Stomach (tissue), 9 donors: ENCODE results near the gene SOX6. TPM values are rescaled to one million over a fixed set of nuclear protein-coding genes. Genes with fewer than 3 reads are reported as not detected.

ENCODE experiments used
- DNase-seq, 2 donors: peaks; one replicate each; pipeline versions ENCODE4 v3.0.0 to v3.0.0-alpha.2; 2013 to 2019
- H3K27ac ChIP-seq, 5 donors: fragments of 200-600 bp in 4 of 5; sonication (generic) in 4 of 5; one replicate each; pipeline ENCODE4 v1.5.1; 2013 to 2019; ENCODE audit warnings: mild to moderate bottlenecking in 1 of 5, moderate library complexity in 1 of 5
- H3K27me3 ChIP-seq, 3 donors: fragments of 200-600 bp; sonication (generic); one replicate each; pipeline ENCODE4 v1.5.1; 2017 to 2019; ENCODE audit warnings: mixed run types in 1 of 3
- H3K36me3 ChIP-seq, 4 donors: fragments of 200-600 bp; sonication (generic); 1 replicate in 3 of 4; 2 replicates in 1 of 4; pipeline ENCODE4 v1.5.1; 2016 to 2019
- H3K4me1 ChIP-seq, 4 donors: fragments of 200-600 bp; sonication (generic); one replicate each; pipeline ENCODE4 v1.5.1; 2016 to 2019
- H3K4me3 ChIP-seq, 4 donors: fragments of 200-600 bp; sonication (generic) in 3 of 4; one replicate each; pipeline ENCODE4 v1.5.1; 2016 to 2019; ENCODE audit warnings: mild to moderate bottlenecking in 1 of 4
- H3K9me3 ChIP-seq, 4 donors: fragments of 200-600 bp; sonication (generic); one replicate each; pipeline ENCODE4 v1.5.1; 2016 to 2019
- CTCF ChIP-seq, 7 experiments: fragments of 450-650 bp in 4 of 7; fragments of 200-600 bp in 3 of 7; sonication (generic) in 3 of 7; IDR thresholded peaks; one replicate each; pipeline ENCODE4 v1.5.1; 2016 to 2019; ENCODE audit warnings: antibody characterized with exemption in 7 of 7, control low read depth in 2 of 7, mild to moderate bottlenecking in 1 of 7
- EP300 ChIP-seq: sonication (generic); formaldehyde crosslinking; IDR thresholded peaks from one replicate; pipeline ENCODE4 v1.6.1; 2017; ENCODE audit warnings: antibody characterized with exemption
- POLR2A ChIP-seq, 4 donors: fragments of 450-650 bp; IDR thresholded peaks; one replicate each; pipeline ENCODE4 v1.6.1; 2016; ENCODE audit warnings: antibody characterized with exemption in 4 of 4, control low read depth in 2 of 4, mild to moderate bottlenecking in 1 of 4, moderate library complexity in 1 of 4
- POLR2AphosphoS5 ChIP-seq, 3 donors: sonication (generic); formaldehyde crosslinking; IDR thresholded peaks; one replicate each; pipeline ENCODE4 v1.6.1; 2016; ENCODE audit warnings: antibody characterized with exemption in 3 of 3
- WGBS, 5 donors: extraction: QIAGEN DNeasy Blood & Tissue Kit in 3 of 5; methylation state at CpG; one replicate each; pipeline versions ENCODE4 v1.1.5 to v1.1.7; 2013 to 2018; 5-methylcytosine and 5-hydroxymethylcytosine counted together
- intact Hi-C: fragments of 100-400 bp; cut with DNase I; formaldehyde crosslinking; loops from one replicate; pipeline ENCODE4 v1.15.1; 2023; ENCODE audit warnings: low total_unique reads
- polyA plus RNA-seq, 3 donors: library from polyadenylated mRNA; stranded (reverse); fragments of 200-250 nt; gene quantifications; one replicate each; pipeline ENCODE4 v1.2.3, GENCODE V29; 2013
- total RNA-seq, 5 donors: library from RNA; depleted of rRNA; stranded (reverse); fragments of >200 nt; gene quantifications; one replicate each; pipeline versions ENCODE4 v1.1.0 to v1.2.3, GENCODE V29; 2014 to 2016
- donor health status: healthy with polysubstance abuse.
- donor health status: Bipolar disorder and iron deficiency.
- donor health status: healthy.

SOX6 gene
- total and polyA plus RNA-seq, 8 donors = 1.2 to 13.6 (median 4.5) TPM

DNA sequence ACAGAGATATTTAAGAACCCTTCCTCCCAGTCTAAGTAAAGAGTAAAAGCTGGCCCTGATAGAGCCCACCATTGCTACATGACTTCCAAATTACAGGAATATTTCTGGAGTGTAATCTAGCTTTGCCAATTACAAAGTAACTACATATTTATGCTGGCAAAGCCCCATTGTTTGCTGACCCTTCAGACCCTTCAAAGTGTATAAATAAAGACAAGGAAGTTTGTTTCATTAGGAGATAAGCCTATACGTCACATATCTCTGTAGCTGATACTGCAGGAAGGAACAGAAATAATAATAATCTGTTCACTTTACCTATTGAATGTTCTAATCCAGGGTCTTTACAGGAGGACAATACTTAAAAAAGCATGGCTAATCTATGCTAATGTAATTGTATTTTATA lies 375.1 kb downstream of the SOX6 start:
- no peak for DNase-seq
- H3K27me3 ChIP-seq = no peaks in the 10 kb centered on the region
- H3K27ac ChIP-seq = no peak overlapping the region
- intact Hi-C loops = no loop called here
- 32 to 47% (median 40%) methylated on average over 1 of the region's 1 CpG for WGBS, 5 donors
- H3K4me1 ChIP-seq = peaks cover 0 to 5% (median 0%) of the 10 kb centered on the region in 4 donors
- no peaks in the 10 kb centered on the region for H3K36me3 ChIP-seq
- no peak overlapping the region for H3K4me3 ChIP-seq
- TF ChIP-seq POLR2A (IDR thresholded peaks at IDR 0.05) = no peak
- no peak for TF ChIP-seq EP300
- TF ChIP-seq CTCF (IDR thresholded peaks at IDR 0.05) = no peak
- TF ChIP-seq POLR2AphosphoS5 (IDR thresholded peaks at IDR 0.05) = no peak
- H3K9me3 ChIP-seq = no peaks in the 10 kb centered on the region

DNA sequence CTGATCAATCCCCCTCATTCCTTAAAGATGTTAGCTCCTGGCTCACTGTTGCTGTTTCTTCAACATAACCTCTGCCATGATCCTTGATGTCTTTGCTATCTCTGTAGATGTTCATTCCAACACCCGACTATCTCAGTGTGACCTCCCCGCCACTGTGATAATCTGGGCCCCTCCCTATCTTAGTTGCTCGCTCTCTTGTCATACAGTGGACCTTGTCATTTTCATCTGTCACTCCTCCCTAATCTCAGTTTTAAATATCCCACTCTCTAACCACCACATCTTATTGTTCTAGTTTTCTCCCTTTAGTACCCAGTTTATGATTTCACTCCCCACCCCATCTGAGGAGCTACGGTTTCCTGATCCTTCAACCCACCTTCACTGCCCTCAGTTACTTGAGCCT lies 379.2 kb downstream of the SOX6 start:
- H3K4me3 ChIP-seq = no peak overlapping the region
- no peaks in the 10 kb centered on the region for H3K27me3 ChIP-seq
- intact Hi-C loops = no loop called here
- H3K4me1 ChIP-seq = peaks cover 0 to 5% (median 0%) of the 10 kb centered on the region in 4 donors
- no peak overlapping the region for H3K27ac ChIP-seq
- no peak for TF ChIP-seq CTCF (IDR thresholded peaks at IDR 0.05)
- no peak for TF ChIP-seq POLR2AphosphoS5 (IDR thresholded peaks at IDR 0.05)
- no peak for TF ChIP-seq EP300
- no peak for TF ChIP-seq POLR2A (IDR thresholded peaks at IDR 0.05)
- 81 to 96% (median 92%) methylated on average over 4 of the region's 4 CpGs for WGBS, 5 donors
- no peak for DNase-seq
- H3K36me3 ChIP-seq = no peaks in the 10 kb centered on the region
- no peaks in the 10 kb centered on the region for H3K9me3 ChIP-seq

DNA sequence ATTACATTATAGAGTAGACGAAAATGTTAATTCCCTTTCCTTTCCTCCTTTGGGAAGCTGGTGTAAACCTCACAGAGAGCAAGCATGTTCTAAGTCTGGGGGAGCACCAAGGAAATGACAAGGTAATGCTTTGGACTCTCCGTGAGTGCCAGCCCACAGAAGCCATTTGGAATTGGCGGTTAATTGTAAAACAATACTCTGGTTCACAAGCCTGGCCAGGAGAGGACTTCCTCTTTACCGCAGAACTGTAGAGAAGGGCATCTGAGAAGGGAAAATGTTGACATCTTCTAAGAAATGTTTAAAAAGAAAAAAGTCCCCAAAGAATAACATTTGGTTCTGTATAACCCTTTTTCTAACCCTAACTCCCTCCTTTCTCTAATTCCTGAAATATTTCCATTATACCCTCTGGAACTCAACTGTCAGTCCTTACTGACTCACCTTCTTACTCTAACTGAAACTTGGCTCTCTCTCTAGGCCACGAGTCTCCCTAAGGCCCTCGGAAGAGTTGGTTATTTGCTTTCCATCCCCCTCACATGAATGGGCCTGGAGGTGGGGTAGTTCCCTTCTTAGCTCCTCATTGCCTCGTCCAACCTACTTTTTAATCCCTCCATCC lies 379.8 kb downstream of the SOX6 start:
- TF ChIP-seq POLR2AphosphoS5 (IDR thresholded peaks at IDR 0.05) (no peak), EP300 (no peak), CTCF (IDR thresholded peaks at IDR 0.05) (no peak), POLR2A (IDR thresholded peaks at IDR 0.05) (no peak)
- peaks cover 0 to 5% (median 0%) of the 10 kb centered on the region in 4 donors for H3K4me1 ChIP-seq

DNA sequence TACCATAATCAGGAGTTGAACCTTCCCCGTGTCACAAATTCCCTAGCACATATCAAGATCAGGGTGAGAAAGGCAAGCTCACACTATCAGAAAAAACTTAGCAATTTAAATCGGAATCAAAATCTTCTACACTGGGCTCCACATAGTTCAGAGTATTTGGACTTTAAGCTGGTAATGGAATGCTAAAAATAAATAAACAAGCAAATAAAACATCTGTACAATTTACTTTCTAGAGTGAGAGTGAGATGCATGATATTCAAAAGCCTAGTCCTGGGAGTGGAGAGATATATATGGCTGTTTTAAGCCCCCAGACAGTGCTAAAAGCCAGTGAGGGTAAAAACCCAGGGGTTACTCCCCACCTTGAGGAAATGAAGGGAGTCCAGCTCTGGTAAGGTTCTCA lies 380.6 kb downstream of the SOX6 start:
- no peaks in the 10 kb centered on the region for H3K9me3 ChIP-seq
- no peak overlapping the region for H3K4me3 ChIP-seq
- intact Hi-C loops = no loop called here
- WGBS, 5 donors = 36 to 53% (median 42%) methylated on average over 2 of the region's 2 CpGs
- H3K36me3 ChIP-seq = no peaks in the 10 kb centered on the region
- no peaks in the 10 kb centered on the region for H3K27me3 ChIP-seq
- TF ChIP-seq EP300 (no peak), CTCF (IDR thresholded peaks at IDR 0.05) (no peak), POLR2A (IDR thresholded peaks at IDR 0.05) (no peak), POLR2AphosphoS5 (IDR thresholded peaks at IDR 0.05) (no peak)
- DNase-seq = no peak
- no peak overlapping the region for H3K27ac ChIP-seq
- peaks cover 0 to 5% (median under 1%) of the 10 kb centered on the region in 4 donors for H3K4me1 ChIP-seq

More for the DNA sequence above, 379.8 kb downstream of the SOX6 start:
- intact Hi-C loops = no loop called here
- DNase-seq = no peak
- Histone ChIP-seq H3K27me3 (no peaks in the 10 kb centered on the region), H3K9me3 (no peaks in the 10 kb centered on the region), H3K27ac (peak overlapping the region in 1 of 5 donors; percentile 18), H3K36me3 (no peaks in the 10 kb centered on the region), H3K4me3 (no peak overlapping the region)
- 54 to 75% (median 74%) methylated on average over 7 of the region's 7 CpGs for WGBS, 5 donors
